Measurements from ENCODE around the gene RXRA. TPM values are rescaled to one million over a fixed set of nuclear protein-coding genes. Genes with fewer than 3 reads are reported as not detected.

Gene RXRA
- total RNA-seq, 1 experiment from 2014 or later = 29.9 TPM

DNA sequence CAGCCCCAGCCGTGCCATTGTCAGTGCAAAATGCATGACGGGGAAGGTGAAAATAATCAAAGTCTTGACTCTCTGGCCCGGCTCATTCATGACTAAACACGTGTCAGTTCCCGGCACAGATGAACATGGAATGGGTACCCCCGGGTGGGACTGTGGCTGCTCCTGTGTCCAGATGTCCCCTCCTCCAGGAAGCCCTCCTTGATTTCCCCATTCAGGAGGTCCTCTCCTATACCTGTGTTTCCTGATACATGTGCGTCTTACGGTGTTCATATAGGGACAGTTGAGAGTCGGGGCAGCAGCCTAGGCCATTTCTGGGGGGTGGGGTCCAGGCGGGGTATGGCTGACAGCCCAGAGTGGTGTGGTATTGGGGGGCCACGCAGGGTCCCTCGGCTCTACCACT is 19.5 kb downstream of the RXRA start:
- H2AFZ ChIP-seq (ENCODE audit: low read length) = no peak overlapping the region
- H3K18ac ChIP-seq (ENCODE audit: insufficient read length, low read depth, low read length) = no peak overlapping the region
- H3T11ph ChIP-seq (ENCODE audit: low read length) = no peak overlapping the region
- H2AK5ac ChIP-seq (ENCODE audit: insufficient read length, low read length) = no peak overlapping the region
- Mint-ChIP-seq H3K4me1 (peaks cover 10 to 25% of the 10 kb centered on the region in 2 experiments), H3K36me3 (ENCODE audit: insufficient read depth in 1 of 3, low read depth in 3 of 3) (no peaks in the 10 kb centered on the region), H3K27me3 (ENCODE audit: low read depth) (no peaks in the 10 kb centered on the region), H3K27ac (peak overlapping the region in 1 of 3 experiments; percentile 89; a peak in 3 of 7 replicates), H3K9me3 (no peaks in the 10 kb centered on the region), H3K4me3 (no peak overlapping the region)
- H4K20me1 ChIP-seq (ENCODE audit: control insufficient read depth, insufficient read depth, insufficient read length) = no peaks in the 10 kb centered on the region
- peaks cover 2% of the 10 kb centered on the region for H3K79me1 ChIP-seq (ENCODE audit: insufficient read depth, low read depth, low read length, poor library complexity, severe bottlenecking)
- no peak overlapping the region for H4K8ac ChIP-seq (replicated peaks; ENCODE audit: insufficient read length, low read depth, low read length)
- H4K5ac ChIP-seq (ENCODE audit: insufficient read length, low read depth, low read length) = no peak overlapping the region
- H2BK15ac ChIP-seq (ENCODE audit: low read depth, low read length) = no peak overlapping the region
- H4K91ac ChIP-seq (ENCODE audit: insufficient read length, low read depth, low read length) = no peak overlapping the region
- no peak overlapping the region for H3K4ac ChIP-seq (ENCODE audit: low read depth, low read length)
- no peaks in the 10 kb centered on the region for H3K27me3 ChIP-seq (ENCODE audit: insufficient read depth, low read length)
- H3K14ac ChIP-seq (ENCODE audit: insufficient read depth, low read length) = 0 out of 2 replicates have a peak overlapping the region, but pooled peaks have one; percentile 16
- TF ChIP-seq, protein P1, sequence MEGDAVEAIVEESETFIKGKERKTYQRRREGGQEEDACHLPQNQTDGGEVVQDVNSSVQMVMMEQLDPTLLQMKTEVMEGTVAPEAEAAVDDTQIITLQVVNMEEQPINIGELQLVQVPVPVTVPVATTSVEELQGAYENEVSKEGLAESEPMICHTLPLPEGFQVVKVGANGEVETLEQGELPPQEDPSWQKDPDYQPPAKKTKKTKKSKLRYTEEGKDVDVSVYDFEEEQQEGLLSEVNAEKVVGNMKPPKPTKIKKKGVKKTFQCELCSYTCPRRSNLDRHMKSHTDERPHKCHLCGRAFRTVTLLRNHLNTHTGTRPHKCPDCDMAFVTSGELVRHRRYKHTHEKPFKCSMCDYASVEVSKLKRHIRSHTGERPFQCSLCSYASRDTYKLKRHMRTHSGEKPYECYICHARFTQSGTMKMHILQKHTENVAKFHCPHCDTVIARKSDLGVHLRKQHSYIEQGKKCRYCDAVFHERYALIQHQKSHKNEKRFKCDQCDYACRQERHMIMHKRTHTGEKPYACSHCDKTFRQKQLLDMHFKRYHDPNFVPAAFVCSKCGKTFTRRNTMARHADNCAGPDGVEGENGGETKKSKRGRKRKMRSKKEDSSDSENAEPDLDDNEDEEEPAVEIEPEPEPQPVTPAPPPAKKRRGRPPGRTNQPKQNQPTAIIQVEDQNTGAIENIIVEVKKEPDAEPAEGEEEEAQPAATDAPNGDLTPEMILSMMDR (conservative IDR thresholded peaks at IDR 0.05) = no peak
- no peak overlapping the region for H2BK120ac ChIP-seq (ENCODE audit: low read depth, low read length, poor library complexity, severe bottlenecking)
- H3K56ac ChIP-seq (ENCODE audit: insufficient read length, low read depth, low read length) = no peak overlapping the region
- no peaks in the 10 kb centered on the region for H3K9me3 ChIP-seq (ENCODE audit: control insufficient read depth, low read depth, low read length)
- H3K4me2 ChIP-seq (ENCODE audit: insufficient read depth, insufficient read length, low read length) = no peak overlapping the region
- no peak overlapping the region for H3K27ac ChIP-seq (ENCODE audit: insufficient read length, low read depth, low read length)
- H3K23ac ChIP-seq (ENCODE audit: insufficient read length, low read depth, low read length) = no peak overlapping the region
- H3K9ac ChIP-seq (ENCODE audit: extremely low read depth, insufficient read length, low read length) = no peak overlapping the region
- no peak overlapping the region for H2BK12ac ChIP-seq (ENCODE audit: insufficient read length, low read depth, low read length)
- H3K4me1 ChIP-seq (ENCODE audit: insufficient read depth, low read length) = no peaks in the 10 kb centered on the region
- no peaks in the 10 kb centered on the region for H3K23me2 ChIP-seq (ENCODE audit: insufficient read length, low read depth, low read length, poor library complexity, severe bottlenecking)
- no peak overlapping the region for H2BK5ac ChIP-seq (ENCODE audit: insufficient read length, low read length)
- H3K79me2 ChIP-seq (ENCODE audit: insufficient read depth, low read length) = peaks cover 7% of the 10 kb centered on the region; the same call in 1 of the 2 replicates
- WGBS (ENCODE audit: extremely low coverage, insufficient read length, low lambda C conversion rate) = no CpG with 5 or more reads among the region's 12 CpGs
- DNase-seq = no peak
- no peak overlapping the region for H2BK20ac ChIP-seq (ENCODE audit: low read depth, low read length, poor library complexity, severe bottlenecking)
